Cardiac muscle cell (in vitro differentiated cells and primary cell): ENCODE measurements around the gene PMF1. TPM values are rescaled to one million over a fixed set of nuclear protein-coding genes. Genes with fewer than 3 reads are reported as not detected.

Source experiments
- DNase-seq, 2 donors: peaks; one replicate each; pipeline versions ENCODE4 v3.0.0 to v3.0.0-alpha.2; 2010 to 2017; ENCODE audit warnings: low read depth in 1 of 2, low spot score in 1 of 2
- H3K27ac ChIP-seq: fragments of 200-600 bp; sonication (generic); 2 replicates; pipeline ENCODE4 v1.5.1; 2016
- H3K27me3 ChIP-seq: fragments of 200-600 bp; sonication (generic); 2 replicates; pipeline ENCODE4 v1.6.0; 2016; ENCODE audit warnings: control low read depth
- H3K36me3 ChIP-seq: fragments of 200-600 bp; sonication (generic); 2 replicates; pipeline ENCODE4 v1.5.1; 2016; ENCODE audit warnings: control low read depth
- H3K4me1 ChIP-seq: fragments of 200-600 bp; sonication (generic); 2 replicates; pipeline ENCODE4 v1.8.1; 2017; ENCODE audit warnings: low read depth, mild to moderate bottlenecking, mixed run types
- H3K4me3 ChIP-seq: fragments of 200-600 bp; sonication (generic); 2 replicates; pipeline ENCODE4 v1.5.1; 2016; ENCODE audit warnings: mild to moderate bottlenecking
- H3K9me3 ChIP-seq: fragments of 200-600 bp; sonication (generic); 2 replicates; pipeline ENCODE4 v1.5.1; 2017; ENCODE audit warnings: low read depth, mild to moderate bottlenecking, control low read depth
- CTCF ChIP-seq: IDR thresholded peaks from 2 replicates; pipeline ENCODE4 v1.5.1; 2012; ENCODE audit warnings: low read depth, mild to moderate bottlenecking, low read length
- polyA plus RNA-seq: library from polyadenylated mRNA; unstranded; fragments of >200 nt; fragmentation: Nextera tagmentation; extraction: Ambion mirVana; gene quantifications from 2 replicates; pipeline ENCODE4 v1.2.1, GENCODE V29; 2016
- total RNA-seq: library from RNA; depleted of rRNA; stranded (reverse); fragments of >200 nt; gene quantifications from 2 replicates; pipeline ENCODE4 v1.2.3, GENCODE V29; 2016

The PMF1 gene
- total and polyA plus RNA-seq, 2 experiments from 2014 or later, result 106 to 151 TPM

GRCh38 chr1:156259805-156260204 lies 47.0 kb downstream of the PMF1 start:
- peak in 1 of 2 donors; percentile 36 for DNase-seq
- Histone ChIP-seq H3K36me3 (peaks cover 63% of the 10 kb centered on the region), H3K27me3 (no peaks in the 10 kb centered on the region), H3K27ac (no peak overlapping the region), H3K4me3 (no peak overlapping the region), H3K9me3 (no peaks in the 10 kb centered on the region), H3K4me1 (no peaks in the 10 kb centered on the region)
- peak; percentile 23 for TF ChIP-seq CTCF

GRCh38 chr1:156260896-156261295 lies 48.1 kb downstream of the PMF1 start:
- Histone ChIP-seq H3K27ac (no peak overlapping the region), H3K4me3 (no peak overlapping the region), H3K4me1 (no peaks in the 10 kb centered on the region), H3K36me3 (peaks cover 70% of the 10 kb centered on the region), H3K27me3 (no peaks in the 10 kb centered on the region), H3K9me3 (no peaks in the 10 kb centered on the region)
- DNase-seq, result no peak
- no peak for TF ChIP-seq CTCF

- no peaks in the 10 kb centered on the region for H3K4me1 ChIP-seq
- TF ChIP-seq CTCF, result no peak
- DNase-seq, result peak in 1 of 2 donors; percentile 63
- H3K4me3 ChIP-seq, result no peak overlapping the region
- H3K27me3 ChIP-seq, result no peaks in the 10 kb centered on the region
- peaks cover 71% of the 10 kb centered on the region for H3K36me3 ChIP-seq
- no peak overlapping the region for H3K27ac ChIP-seq
- H3K9me3 ChIP-seq, result no peaks in the 10 kb centered on the region
Measured at GRCh38 chr1:156262461-156263287, 49.9 kb downstream of the PMF1 start.

- TF ChIP-seq CTCF, result no peak
- no peaks in the 10 kb centered on the region for H3K27me3 ChIP-seq
- H3K4me3 ChIP-seq, result no peak overlapping the region
- no peaks in the 10 kb centered on the region for H3K4me1 ChIP-seq
- H3K9me3 ChIP-seq, result no peaks in the 10 kb centered on the region
- DNase-seq, result no peak
- H3K36me3 ChIP-seq, result peaks cover 71% of the 10 kb centered on the region
- H3K27ac ChIP-seq, result no peak overlapping the region
Measured at GRCh38 chr1:156263288-156263655, 50.5 kb downstream of the PMF1 start.

GRCh38 chr1:156266051-156266450 lies 53.2 kb downstream of the PMF1 start:
- DNase-seq, result no peak
- Histone ChIP-seq H3K36me3 (peaks cover 69% of the 10 kb centered on the region), H3K4me1 (no peaks in the 10 kb centered on the region), H3K27me3 (no peaks in the 10 kb centered on the region), H3K9me3 (no peaks in the 10 kb centered on the region), H3K4me3 (no peak overlapping the region), H3K27ac (no peak overlapping the region)
- TF ChIP-seq CTCF, result no peak
